ENCODE results near the gene CPNE2. TPM values are rescaled to one million over a fixed set of nuclear protein-coding genes. Genes with fewer than 3 reads are reported as not detected.

CPNE2 gene
- total and polyA plus RNA-seq, 2 of the 8 experiments (the other 6 are each of a cell fraction or from before 2014, with no cell fraction given): 10.6 to 39.5 TPM

DNA sequence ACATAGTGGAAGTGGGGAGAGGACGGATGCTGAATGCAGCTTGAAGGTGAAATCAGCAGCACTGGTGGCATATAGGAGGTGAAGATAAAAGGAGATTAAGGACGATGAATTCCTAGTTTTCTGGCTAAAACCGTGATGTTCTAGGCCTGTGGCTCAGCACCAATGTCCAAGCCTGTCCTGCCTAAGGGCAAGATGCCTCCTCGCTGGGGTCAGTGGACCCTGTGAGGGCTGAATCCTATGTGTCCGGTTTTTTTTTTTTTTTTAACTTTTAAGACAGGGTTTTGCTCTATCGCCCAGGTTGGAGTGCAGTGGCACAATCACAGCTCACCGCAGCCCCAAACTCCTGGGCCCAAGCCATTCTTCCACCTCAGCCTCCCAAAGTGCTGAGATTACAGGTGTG is 12.8 kb downstream of the CPNE2 start (continued):
- TF ChIP-seq GTF2F1 (IDR thresholded peaks at IDR 0.05; ENCODE audit: borderline replicate concordance, low read depth, low read length): no peak
- no peak for TF ChIP-seq TBP (IDR thresholded peaks at IDR 0.05; ENCODE audit: low read depth, low read length)
- TF ChIP-seq KDM1A (IDR thresholded peaks at IDR 0.05; ENCODE audit: borderline replicate concordance, low read length): no peak
- no peak for TF ChIP-seq NANOG (IDR thresholded peaks at IDR 0.05; ENCODE audit: insufficient read depth, low read depth, low read length, poor library complexity, severe bottlenecking)
